HuH-7.5 (cell line): Measurements from ENCODE around the gene HIC1.
"Not testable (repeated sequence)": the region's sequence is repeated elsewhere in the genome, so short reads cannot be mapped to it uniquely, and the experiment has no call there.

Experiments used
- DNase-seq: peaks from one replicate; pipeline ENCODE4 v3.0.0; 2011; ENCODE audit warnings: low spot score

HIC1 gene, protein sequence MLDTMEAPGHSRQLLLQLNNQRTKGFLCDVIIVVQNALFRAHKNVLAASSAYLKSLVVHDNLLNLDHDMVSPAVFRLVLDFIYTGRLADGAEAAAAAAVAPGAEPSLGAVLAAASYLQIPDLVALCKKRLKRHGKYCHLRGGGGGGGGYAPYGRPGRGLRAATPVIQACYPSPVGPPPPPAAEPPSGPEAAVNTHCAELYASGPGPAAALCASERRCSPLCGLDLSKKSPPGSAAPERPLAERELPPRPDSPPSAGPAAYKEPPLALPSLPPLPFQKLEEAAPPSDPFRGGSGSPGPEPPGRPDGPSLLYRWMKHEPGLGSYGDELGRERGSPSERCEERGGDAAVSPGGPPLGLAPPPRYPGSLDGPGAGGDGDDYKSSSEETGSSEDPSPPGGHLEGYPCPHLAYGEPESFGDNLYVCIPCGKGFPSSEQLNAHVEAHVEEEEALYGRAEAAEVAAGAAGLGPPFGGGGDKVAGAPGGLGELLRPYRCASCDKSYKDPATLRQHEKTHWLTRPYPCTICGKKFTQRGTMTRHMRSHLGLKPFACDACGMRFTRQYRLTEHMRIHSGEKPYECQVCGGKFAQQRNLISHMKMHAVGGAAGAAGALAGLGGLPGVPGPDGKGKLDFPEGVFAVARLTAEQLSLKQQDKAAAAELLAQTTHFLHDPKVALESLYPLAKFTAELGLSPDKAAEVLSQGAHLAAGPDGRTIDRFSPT

DNA sequence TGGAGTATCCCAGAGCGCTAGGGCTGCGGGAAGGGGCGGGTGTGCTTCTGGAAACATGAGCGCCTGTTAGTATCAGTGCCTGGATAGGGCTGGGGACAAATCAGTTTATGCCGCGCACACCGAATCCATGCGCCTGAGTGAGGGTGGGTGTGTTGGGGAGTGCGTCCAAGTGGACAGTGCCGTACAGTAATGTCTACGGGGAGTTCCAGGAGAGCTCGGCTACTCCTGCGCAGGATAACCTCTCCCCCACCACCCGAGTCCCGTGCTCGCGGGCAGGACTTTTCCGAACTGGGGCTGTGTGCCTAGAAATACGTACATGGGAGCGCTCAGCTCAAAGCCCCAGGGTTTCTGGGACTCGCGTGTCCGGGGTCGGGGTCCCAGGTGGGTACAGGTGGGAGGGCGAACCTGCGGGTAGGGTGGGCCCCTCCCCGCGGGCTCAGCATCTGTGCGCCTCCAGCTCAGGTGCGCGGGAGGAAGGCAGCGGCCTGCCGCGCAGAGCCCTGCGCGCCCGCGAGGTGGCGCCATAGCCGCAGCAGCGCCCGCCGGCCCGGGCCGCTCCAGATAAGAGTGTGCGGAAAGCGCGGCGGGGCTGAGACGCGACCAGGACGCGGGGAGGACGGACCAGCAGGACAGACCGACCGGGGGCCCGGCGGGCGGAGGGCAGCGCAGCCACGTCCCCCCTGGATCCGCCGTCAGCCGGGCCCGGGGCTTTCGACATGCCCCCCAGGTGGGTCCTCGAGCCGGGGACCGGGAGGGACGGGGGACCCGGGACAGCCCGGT is at the start of gene HIC1:
TSS of gene HIC1 (plus strand) at position 592 of the 780 bp plus-strand sequence. CDS start 1,588 bp downstream, outside the sequence.
- peak; percentile 91 for DNase-seq

DNA sequence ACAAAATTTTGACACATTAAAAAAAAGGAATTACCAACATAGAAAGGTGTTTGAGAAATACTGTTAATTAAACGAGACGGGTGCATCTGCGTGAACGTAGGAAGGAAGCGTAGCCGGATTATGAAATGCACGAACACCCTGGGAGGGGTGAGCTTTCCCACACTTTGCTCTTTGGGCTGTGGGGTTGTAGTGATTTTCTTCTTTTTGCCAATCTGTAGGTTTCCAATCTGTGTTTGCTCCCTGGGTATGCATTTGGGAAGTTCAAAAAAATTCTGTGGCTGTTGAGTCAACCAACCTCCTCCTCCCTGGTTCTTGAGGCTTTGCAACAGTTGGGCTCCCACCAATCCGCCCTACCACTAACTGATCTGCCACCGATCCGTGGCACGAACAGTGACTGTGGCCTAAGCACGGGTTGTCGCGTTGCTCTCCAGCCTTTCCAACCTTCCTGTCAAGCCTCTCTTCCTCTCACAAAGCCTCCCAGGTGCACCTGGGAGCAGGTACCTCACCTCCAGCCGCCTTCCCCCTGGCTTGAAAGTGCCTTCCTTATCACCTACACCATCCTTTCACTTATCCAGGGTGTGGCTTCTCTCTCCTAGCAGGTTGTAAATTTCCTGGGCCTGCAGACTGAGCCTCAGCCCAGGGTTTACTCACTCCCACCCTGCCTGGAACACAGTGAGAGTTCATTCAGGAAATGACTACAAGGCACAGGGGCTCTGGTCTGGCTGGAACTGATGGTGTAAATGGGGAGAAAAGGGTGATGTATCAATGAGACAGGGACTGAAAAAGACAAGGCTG is 46.4 kb upstream of the HIC1 start:
- DNase-seq = no peak

DNA sequence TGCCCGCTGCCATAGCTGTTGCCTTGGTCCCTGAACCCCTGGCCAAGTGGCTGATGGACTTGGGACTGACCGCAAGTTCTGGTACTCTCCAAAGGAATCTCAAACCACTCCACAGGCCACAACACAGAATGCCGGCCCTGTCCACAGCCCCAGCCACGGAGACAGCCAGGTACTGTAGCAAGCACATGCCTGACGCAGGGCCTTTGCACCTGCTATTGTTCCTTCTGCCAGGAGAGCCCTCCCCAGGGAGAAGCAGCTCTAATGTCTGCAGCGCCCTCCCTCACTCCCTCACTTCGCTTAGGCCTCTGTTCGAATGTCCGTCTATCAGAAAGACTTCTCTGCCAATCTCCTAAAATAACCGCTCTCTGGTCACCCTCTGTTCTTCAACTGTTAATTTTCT is 45.2 kb upstream of the HIC1 start:
- no peak for DNase-seq

DNA sequence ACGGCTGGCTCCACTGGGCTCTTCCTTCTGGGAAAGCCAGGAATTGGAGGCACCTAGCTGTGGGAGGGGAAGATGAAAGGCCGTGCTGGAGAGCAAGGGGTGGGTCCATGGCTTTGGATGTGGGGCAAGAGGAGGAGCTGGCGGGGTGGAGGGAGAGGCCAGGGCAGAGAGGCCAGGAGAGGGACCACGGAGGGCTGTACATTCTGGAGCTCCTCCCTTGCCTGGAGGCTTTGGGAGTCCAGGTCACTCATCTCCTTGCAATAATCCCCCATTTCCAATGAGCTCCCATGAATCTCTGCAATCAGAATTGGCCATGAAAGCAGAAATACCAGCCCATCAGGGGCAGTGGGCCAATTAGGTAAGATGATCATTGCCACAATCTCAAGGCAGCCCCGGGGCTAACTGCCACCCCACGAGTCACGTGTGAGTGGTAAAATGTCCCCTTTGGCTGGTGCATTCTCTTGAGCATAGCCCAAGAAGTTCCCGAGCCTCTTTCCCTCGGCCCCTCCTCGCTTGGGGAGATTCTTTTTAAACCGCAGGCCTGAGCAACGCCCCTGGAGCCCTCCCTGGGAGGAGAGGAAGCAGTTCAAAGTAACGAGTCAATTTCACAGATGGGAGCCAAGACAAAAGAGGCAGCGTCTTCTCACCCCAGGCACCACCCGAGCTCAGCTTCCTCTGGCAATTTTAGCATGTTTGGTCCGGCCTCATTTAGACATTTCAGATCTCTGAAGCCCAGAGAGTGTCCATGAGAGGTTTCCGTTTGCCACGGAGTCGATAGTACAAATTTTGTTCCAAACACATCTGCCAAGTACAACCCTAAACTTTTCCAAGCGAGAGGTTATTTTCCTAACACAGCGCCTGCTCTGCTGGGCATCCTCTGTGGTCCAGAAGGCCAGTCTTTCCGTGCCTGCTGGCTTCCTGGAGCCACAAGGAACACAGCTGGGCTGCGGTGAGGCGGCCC is 43.2 kb upstream of the HIC1 start:
- no peak for DNase-seq

DNA sequence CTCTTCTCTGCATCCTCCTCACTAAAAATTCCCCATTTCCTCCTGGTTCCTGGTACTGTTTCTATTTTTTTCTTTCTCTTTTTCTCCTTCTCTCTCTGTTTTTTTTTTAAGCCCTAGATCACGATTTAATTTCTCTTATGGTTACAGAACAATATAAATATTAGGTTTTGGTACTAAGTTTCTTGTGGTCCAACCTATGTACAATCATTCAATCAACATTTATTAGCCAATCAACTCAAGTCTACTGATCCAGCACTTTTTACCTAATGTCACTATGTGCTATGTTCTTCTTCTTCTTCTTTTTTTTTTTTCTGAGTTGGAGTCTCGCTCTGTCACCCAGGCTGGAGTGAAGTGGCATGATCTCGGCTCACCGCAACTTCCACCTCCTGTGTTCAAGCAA is 42.4 kb upstream of the HIC1 start:
- DNase-seq = no peak

DNA sequence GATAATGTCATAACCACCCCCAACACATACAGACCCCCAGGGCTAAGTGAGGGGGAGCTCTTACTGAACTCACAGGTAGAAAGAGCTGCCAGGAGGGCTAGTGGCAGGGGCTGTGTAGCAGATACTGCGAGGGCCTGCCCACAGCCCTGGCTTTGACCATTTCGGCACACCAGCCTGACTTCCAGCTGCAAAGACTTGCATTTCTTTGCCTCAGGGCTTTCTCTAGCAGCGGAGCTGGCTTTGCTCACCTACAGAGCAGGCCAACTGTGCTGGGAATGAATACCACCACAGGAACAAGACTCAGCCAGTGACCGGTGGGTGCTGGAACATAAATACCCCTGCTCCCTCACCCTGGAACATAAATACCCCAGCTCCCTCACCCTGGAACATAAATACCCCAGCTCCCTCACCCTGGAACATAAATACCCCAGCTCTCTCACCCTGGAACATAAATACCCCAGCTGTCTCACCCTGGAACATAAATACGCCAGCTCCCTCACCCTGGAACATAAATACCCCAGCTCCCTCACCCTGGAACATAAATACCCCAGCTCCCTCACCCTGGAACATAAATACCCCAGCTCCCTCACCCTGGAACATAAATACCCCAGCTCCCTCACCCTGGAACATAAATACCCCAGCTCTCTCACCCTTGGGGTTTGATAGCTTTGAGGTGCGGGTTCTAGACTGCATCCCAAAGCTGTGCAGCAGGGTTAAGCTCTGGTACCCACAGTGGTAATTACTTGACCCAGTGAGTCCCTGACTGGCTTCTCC is 41.5 kb upstream of the HIC1 start:
- DNase-seq = not testable (repeated sequence)

DNA sequence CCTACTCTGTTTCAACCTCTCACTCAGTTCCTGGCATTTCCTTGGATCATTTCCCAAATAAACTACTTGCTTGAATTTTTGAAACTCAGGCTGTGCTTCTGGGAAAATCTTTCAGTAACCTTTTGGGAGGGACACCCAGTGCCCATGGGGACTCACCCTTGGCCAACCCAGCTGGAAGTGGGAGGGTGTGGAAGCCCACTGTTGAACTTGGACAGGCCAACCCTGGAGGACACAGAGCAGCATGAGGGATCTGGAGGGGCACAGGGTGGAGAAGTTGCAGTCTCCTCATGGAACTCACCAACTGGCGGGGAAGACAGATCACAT is 40.9 kb upstream of the HIC1 start:
- DNase-seq = no peak

DNA sequence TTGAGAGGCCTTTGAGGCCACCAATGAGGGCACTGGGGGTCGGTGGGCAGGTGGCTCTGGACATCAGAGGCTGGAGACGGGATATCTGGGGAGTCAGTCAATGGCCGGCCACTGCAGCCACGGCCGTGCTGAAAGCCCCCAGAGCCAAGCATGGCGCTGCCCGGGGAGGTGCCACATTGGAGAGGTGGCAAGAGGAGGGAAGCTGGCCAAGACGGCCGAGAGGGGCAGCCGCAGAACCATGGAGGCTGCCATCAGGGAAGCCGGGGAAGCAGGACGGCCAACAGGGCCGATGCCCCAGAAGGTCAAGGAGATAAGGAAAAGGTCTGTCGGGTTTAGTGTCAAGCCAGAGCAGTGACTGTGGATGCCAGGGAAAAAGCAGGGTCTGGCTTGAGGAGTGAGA is 39.6 kb upstream of the HIC1 start:
- no peak for DNase-seq

DNA sequence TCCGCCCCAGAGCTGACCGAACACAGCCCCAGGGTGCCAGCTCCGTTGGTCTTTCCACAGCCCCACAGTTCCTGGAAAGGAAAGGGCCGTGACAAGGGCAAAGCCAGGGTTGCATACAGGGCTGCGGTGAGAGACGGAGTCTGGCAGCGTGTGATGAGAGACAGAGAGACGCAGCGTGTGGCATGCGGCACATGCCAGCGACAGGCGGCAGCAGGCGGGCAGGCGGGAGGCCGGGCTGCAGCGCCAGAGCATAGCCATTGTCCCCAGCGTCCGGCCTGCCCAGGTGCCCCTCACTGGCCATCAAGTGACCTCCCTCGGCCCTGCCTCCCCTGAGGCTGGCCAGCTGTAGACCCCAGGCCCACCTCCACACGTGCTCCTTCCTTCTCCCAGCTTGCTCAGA is 38.4 kb upstream of the HIC1 start:
- no peak for DNase-seq

DNA sequence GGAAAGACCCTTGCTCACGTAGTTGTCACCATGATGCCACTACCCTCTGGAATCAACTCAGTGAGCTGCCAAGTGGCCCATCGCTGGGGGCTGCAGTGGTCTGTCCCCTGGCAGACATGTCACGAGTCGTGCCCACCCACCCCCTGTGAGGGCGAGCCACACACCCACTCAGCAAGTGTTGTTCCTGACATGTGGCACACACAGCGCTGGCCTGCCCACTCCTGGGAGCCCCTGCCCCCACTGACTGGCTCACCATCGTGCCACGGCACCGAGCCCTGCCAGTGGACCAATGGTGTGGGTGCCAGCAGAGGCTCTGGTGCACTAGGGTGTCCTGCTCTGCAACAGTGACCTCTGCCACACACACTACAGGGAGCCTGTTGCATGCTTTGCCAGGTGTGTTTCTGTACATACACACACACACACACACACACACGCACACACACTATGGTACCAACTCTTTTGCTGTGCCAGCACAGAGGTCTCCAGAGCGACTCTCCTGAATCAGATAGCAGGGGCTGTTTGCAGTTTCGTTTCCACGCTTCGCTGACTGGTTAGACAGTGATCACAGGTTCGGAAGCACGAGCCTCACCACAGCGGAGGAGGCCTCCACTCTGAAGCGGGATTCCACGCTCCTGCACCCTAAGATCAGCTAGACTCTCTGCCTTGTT is 37.5 kb upstream of the HIC1 start:
- DNase-seq = no peak

DNA sequence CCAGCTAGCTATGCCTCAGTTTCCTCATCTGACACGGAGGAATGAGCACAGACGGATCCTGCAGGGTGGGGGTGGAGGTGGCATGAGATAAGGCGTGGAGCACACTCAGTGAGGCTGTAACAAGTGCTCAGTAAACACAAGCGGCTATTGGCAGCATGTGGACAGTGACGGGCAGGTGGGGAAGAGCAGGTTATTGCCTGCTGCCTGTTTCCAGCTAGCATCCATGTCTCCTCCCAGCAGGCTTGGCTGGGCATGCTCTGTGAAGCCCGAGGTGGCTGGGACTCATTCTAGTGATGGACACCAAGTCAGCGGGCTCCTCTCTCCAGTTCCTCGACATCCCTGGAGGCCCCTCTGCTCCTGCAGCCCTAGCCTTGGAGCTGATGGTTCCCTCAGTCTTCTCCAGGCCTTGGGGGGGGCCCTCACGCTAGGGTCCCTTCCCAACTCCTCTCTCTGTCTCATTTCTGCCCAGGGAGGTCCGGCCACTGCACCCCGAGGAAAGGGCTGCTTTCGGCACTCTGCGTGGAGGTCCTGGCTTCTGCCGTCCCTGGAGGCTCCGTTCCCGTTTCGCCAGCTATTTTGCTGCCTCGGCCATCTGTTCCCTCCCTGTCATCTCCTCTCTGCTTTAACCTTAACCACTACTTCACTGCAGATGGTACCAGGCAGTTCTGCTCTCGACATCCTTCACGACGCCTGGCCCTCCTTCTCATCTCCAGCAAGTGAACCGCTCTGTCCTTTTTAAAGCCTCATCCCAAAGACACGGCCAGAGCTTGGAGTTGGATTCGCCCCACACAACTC is 36.0 kb upstream of the HIC1 start:
- DNase-seq = no peak

DNA sequence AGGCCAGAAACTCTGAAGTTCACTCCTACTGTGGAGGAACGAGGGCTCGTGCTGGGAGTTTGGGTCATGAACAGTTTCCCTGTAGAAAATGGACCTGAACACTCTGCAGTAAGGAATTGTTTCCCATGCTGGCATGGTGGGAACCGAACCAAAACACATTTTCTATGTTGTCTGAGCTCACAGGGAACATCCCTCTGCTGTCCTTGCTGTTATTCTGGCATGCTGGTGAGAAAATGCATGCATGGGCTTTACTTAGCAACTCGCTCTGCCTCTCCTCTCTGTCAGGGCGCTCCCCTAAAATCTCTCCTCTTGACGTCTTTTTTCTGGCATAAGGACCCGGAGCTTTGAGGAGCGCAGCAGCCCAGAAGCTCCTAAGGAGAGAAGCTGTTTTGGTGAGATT is 35.2 kb upstream of the HIC1 start:
- DNase-seq = no peak

DNA sequence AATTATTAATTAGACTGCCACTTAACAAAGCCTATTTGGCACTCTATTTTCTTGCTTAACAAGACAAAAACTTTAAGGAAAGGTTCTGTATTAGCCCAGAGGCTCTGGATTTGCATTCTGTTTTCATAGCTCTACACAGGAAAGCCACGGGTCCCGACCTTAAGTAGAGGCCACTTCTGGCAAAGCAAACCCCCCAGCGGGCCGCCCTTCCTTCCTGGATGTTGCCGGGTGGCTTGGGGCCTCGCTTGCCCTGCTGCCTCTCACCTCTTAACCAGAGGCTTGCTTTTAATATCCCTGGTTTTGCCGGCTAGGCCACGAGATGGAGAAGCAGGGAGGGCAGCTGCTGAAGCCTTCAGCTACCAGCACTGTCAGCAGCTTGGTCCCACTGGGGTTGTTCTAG is 34.2 kb upstream of the HIC1 start:
- DNase-seq = no peak

DNA sequence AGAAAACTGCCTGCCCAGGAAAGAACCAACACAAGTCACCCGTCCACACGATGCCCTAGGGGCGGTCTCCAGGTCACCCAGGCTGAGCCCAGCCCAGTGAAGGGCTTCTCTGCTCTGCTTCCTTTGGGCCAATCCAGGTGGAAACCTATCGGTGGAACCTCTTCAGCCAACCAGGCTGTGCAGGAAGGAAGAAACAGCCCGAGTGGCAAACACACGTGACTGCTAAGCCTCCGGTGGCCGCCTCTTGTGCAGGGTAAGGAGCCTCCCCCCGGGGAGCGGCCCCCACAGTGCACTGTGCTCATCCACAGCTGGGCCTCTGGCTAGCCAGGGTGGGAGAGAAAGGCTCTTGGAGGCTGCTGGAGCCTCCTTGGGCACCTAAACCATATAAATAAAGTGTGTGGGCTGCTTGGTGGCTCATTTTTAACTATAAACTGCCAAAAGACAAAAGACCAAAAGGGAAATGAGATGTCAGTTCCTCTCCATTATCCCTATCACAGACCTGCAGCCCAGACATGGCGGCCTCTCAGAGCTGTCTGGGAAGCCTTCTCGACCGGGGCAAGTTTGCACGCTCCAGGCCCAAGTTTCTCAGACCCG is 32.2 kb upstream of the HIC1 start:
- DNase-seq = no peak

DNA sequence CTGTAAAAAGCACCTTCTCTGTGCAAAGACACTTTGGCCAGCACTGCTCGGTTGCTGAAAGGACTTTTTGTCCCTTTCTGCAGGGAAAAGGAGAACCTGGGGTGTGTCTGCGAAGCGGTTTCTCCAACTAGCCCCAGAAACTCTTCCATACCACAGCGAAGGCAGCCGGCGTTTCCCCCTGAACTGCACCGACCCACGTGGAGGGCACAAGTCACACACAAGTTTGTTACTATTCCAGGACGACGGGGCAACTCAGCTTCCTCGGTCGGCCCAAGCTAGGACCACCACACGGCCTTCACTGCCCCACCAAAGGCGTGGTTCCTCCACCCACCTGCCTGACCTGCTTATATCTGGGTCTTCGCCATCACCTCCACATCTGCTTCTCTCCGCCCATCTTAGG is 31.6 kb upstream of the HIC1 start:
- no peak for DNase-seq

DNA sequence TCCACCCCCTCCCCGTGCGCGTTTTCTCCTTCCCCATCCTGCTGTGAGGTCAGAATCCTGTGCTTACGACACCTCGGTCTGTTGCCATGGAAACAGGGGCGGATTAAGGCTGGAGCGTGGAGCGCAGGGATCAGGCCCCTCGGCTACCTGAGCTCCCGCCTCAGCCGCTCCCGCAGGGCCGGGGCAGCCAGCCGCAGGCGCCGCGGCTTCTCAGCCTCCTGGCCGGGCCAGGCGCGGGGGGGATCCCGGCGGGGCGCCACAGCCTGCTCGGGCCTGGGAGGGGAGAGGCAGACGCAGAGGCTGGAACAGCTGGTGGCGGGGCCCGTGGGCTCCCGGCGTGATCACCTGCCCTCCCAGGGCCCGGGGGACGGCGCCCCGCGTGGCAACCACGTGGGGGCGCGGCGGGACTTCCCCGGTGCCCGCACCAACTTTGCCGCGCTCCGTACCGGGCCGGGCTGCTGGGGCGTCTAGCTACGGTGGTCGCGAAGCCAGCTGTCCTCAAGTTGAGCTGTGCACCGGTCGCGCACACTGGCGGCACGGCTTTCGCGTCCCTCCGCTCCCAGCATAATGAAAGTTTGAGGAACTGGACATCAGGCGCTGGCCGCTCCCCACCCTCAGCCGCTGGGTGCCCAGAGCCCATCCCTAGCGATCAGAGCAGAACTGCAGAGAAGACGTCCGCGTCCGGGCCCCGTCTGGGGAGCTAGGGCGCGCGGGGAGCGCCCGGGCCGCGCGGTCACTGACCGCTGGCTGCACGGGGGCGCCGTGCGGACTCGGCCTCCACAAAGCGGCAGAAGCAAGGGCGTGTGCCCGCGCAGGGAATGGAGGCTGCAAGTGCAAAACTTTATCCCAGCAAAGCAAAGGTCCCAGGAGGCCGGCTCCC is 31.0 kb upstream of the HIC1 start:
- DNase-seq = peak; percentile 76

DNA sequence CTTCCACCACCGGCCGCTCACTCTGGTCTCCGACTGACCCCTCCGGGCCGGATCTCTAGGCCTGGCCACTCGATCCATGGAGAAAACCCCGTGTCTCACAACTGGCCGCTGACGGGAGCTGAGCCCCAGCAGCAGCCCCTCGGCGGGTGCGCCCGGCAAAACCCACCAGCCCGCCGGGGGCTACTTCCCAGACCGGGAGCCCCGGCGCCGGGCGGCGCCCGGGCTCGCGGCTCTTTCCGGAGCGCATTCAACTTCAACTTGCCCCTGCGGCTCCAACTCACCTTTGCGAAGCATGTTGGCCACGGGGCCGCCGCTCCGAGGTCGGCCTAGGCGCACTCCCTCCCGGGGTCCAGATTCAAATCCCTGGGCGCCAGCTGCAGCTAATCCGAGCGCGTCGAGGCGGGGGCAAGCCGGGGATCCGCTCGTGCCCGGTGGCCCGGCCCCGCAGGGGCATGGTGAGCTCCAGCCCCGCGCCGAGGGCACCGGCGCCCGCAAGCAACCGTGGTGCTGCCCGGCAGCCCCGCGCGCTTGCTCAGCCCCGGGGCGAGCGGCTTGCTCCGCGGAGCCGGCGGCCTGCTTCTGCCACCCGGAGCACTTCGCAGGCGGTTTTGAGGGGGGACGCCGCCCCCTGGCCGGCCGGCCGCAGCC is 30.2 kb upstream of the HIC1 start:
- DNase-seq = no peak
